ENCODE data around the gene VAT1L.

VAT1L gene

GRCh38 chr16:77850636-77851333 lies 62.4 kb downstream of the VAT1L start:
- Histone ChIP-seq H3K36me3 (ENCODE audit: control insufficient read depth in 2 of 2, insufficient read depth in 2 of 2, low read length in 2 of 2) (no peaks in the 10 kb centered on the region), H3K4me3 (ENCODE audit: low read length in 2 of 2) (no peak overlapping the region), H3K4me1 (ENCODE audit: control insufficient read depth, insufficient read depth, low read length) (no peaks in the 10 kb centered on the region), H3K9ac (ENCODE audit: low read length in 2 of 2) (no peak overlapping the region), H3K27me3 (ENCODE audit: control insufficient read depth in 1 of 2, insufficient read depth in 2 of 2, low read length in 2 of 2) (peaks cover 0 to 9% of the 10 kb centered on the region in 2 donors), H3K27ac (ENCODE audit: low read length) (no peak overlapping the region), H3K9me3 (ENCODE audit: control insufficient read depth in 2 of 2, low read length in 2 of 2) (peaks cover 0 to 3% of the 10 kb centered on the region in 2 donors)

GRCh38 chr16:77853161-77853560 lies 64.8 kb downstream of the VAT1L start:
- H3K4me3 ChIP-seq (ENCODE audit: low read length in 2 of 2): no peak overlapping the region
- H3K27ac ChIP-seq (ENCODE audit: low read length): no peak overlapping the region

GRCh38 chr16:77856438-77857160 lies 68.2 kb downstream of the VAT1L start:
- Histone ChIP-seq H3K27ac (ENCODE audit: low read length) (no peak overlapping the region), H3K9me3 (ENCODE audit: control insufficient read depth in 2 of 2, low read length in 2 of 2) (no peaks in the 10 kb centered on the region), H3K9ac (ENCODE audit: low read length in 2 of 2) (no peak overlapping the region), H3K4me3 (ENCODE audit: low read length in 2 of 2) (no peak overlapping the region), H3K4me1 (ENCODE audit: control insufficient read depth, insufficient read depth, low read length) (no peaks in the 10 kb centered on the region), H3K36me3 (ENCODE audit: control insufficient read depth in 2 of 2, insufficient read depth in 2 of 2, low read length in 2 of 2) (no peaks in the 10 kb centered on the region), H3K27me3 (ENCODE audit: control insufficient read depth in 1 of 2, insufficient read depth in 2 of 2, low read length in 2 of 2) (peaks cover 0 to 1% of the 10 kb centered on the region in 2 donors)

More at GRCh38 chr16:77853161-77853560, 64.8 kb downstream of the VAT1L start:
- Histone ChIP-seq H3K4me1 (ENCODE audit: control insufficient read depth, insufficient read depth, low read length) (no peaks in the 10 kb centered on the region), H3K9ac (ENCODE audit: low read length in 2 of 2) (no peak overlapping the region), H3K36me3 (ENCODE audit: control insufficient read depth in 2 of 2, insufficient read depth in 2 of 2, low read length in 2 of 2) (no peaks in the 10 kb centered on the region), H3K27me3 (ENCODE audit: control insufficient read depth in 1 of 2, insufficient read depth in 2 of 2, low read length in 2 of 2) (peaks cover 0 to 5% of the 10 kb centered on the region in 2 donors), H3K9me3 (ENCODE audit: control insufficient read depth in 2 of 2, low read length in 2 of 2) (peaks cover 0 to 3% of the 10 kb centered on the region in 2 donors)

GRCh38 chr16:77858060-77858459 lies 69.7 kb downstream of the VAT1L start:
- H3K36me3 ChIP-seq (ENCODE audit: control insufficient read depth in 2 of 2, insufficient read depth in 2 of 2, low read length in 2 of 2): no peaks in the 10 kb centered on the region
- H3K27ac ChIP-seq (ENCODE audit: low read length): no peak overlapping the region
- H3K27me3 ChIP-seq (ENCODE audit: control insufficient read depth in 1 of 2, insufficient read depth in 2 of 2, low read length in 2 of 2): no peaks in the 10 kb centered on the region
- no peak overlapping the region for H3K9ac ChIP-seq (ENCODE audit: low read length in 2 of 2)
- no peak overlapping the region for H3K4me3 ChIP-seq (ENCODE audit: low read length in 2 of 2)
- H3K4me1 ChIP-seq (ENCODE audit: control insufficient read depth, insufficient read depth, low read length): no peaks in the 10 kb centered on the region
- H3K9me3 ChIP-seq (ENCODE audit: control insufficient read depth in 2 of 2, low read length in 2 of 2): no peaks in the 10 kb centered on the region

DNA sequence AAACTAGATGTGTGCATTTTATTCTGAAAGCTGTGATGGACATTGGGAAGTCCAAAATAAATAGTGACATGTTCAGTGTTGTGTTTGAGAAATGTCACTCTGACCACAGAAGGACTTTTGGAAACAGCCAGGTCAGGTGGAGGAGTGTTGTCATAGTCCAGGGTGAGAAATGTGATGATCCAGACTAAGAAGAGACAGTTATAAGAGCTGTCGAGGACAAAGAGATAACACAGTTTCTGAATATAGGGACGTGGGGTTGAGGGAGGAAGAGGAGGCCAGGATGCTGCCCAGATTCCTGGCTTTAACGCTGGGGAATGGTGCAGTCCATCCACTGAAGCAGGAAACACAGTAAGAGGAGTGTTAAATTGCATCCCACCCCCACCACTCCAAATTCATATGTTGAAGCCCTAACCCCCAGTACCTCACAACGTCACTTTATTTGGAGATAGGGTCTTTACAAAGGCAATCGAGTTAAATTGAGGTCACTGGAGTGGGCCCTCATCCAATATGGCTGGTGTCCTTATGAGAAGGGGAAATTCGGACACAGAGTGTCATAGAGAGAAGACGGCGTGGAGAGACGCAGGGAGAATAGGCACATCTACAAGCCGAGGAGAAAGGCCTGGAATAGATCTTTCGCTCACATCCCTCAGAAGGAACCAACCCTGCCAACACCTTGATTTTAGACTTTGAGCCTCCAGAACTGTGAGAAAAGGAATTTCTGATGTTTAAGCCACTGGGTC lies 71.3 kb downstream of the VAT1L start:
- Histone ChIP-seq H3K4me3 (ENCODE audit: low read length in 2 of 2) (no peak overlapping the region), H3K27ac (ENCODE audit: low read length) (no peak overlapping the region), H3K36me3 (ENCODE audit: control insufficient read depth in 2 of 2, insufficient read depth in 2 of 2, low read length in 2 of 2) (no peaks in the 10 kb centered on the region), H3K9ac (ENCODE audit: low read length in 2 of 2) (no peak overlapping the region), H3K4me1 (ENCODE audit: control insufficient read depth, insufficient read depth, low read length) (no peaks in the 10 kb centered on the region), H3K27me3 (ENCODE audit: control insufficient read depth in 1 of 2, insufficient read depth in 2 of 2, low read length in 2 of 2) (no peaks in the 10 kb centered on the region), H3K9me3 (ENCODE audit: control insufficient read depth in 2 of 2, low read length in 2 of 2) (no peaks in the 10 kb centered on the region)

DNA sequence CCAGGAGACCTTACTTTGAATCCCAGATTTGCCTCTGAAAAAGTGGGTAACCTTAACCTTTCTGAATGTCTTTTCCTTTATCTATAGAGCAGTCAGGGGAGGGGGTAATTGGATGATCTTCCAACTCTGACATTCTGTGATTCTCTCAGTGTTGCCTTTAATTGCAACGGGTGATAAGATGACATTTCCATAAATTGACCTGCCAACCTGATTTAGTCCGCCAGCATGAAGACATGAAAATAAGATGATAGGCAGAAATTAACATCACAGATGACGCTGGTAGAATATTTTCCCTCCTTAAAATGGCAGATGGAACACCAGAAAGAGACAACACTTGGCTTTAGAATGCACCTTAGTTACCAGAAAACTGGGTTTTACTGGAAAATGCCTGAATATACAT lies 72.6 kb downstream of the VAT1L start:
- H3K27ac ChIP-seq (ENCODE audit: low read length): no peak overlapping the region
- H3K4me1 ChIP-seq (ENCODE audit: control insufficient read depth, insufficient read depth, low read length): no peaks in the 10 kb centered on the region
- no peaks in the 10 kb centered on the region for H3K27me3 ChIP-seq (ENCODE audit: control insufficient read depth in 1 of 2, insufficient read depth in 2 of 2, low read length in 2 of 2)
- no peak overlapping the region for H3K4me3 ChIP-seq (ENCODE audit: low read length in 2 of 2)
- H3K36me3 ChIP-seq (ENCODE audit: control insufficient read depth in 2 of 2, insufficient read depth in 2 of 2, low read length in 2 of 2): no peaks in the 10 kb centered on the region
- no peak overlapping the region for H3K9ac ChIP-seq (ENCODE audit: low read length in 2 of 2)
- no peaks in the 10 kb centered on the region for H3K9me3 ChIP-seq (ENCODE audit: control insufficient read depth in 2 of 2, low read length in 2 of 2)

DNA sequence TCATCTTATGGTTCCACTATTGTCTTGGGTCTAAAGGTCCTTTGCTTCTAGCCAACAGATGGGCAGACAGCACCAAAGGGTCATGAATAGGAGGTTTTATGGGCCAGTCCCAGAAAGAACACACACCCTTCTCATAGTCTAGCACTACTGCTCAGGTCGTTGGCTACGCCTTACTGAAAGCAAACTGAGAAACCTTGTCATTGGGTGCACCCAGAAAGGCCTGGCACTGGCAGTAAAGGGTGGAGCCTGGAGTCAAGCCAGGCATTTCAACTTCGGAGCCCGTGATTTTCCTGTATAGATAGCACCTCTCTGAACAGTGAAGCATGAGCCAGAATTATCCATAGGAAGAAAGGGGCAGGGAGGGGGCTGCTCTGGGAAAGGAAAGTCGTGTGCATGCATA lies 74.9 kb downstream of the VAT1L start:
- Histone ChIP-seq H3K4me3 (ENCODE audit: low read length in 2 of 2) (no peak overlapping the region), H3K9ac (ENCODE audit: low read length in 2 of 2) (no peak overlapping the region), H3K27ac (ENCODE audit: low read length) (no peak overlapping the region), H3K36me3 (ENCODE audit: control insufficient read depth in 2 of 2, insufficient read depth in 2 of 2, low read length in 2 of 2) (no peaks in the 10 kb centered on the region), H3K27me3 (ENCODE audit: control insufficient read depth in 1 of 2, insufficient read depth in 2 of 2, low read length in 2 of 2) (no peaks in the 10 kb centered on the region), H3K4me1 (ENCODE audit: control insufficient read depth, insufficient read depth, low read length) (no peaks in the 10 kb centered on the region), H3K9me3 (ENCODE audit: control insufficient read depth in 2 of 2, low read length in 2 of 2) (no peaks in the 10 kb centered on the region)

DNA sequence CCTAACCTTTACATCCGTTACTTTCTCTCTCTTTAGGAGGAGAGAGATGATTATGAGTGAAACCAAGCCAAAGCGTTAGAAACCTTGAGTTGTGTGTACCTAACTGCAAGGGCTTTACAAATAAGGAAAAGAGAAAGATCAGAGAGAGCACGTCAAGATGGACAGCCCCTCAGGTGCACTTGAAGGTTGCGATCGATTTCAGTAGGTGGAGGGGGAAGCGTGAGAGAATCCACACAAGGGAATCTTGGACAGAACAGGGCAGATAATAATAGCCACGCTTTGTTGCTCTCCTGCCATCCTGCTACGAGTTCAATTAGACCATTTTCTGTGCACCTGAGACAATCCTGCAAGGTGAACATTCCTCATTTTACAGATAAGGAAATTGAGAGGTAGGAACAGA lies 78.4 kb downstream of the VAT1L start:
- no peak overlapping the region for H3K9ac ChIP-seq (ENCODE audit: low read length in 2 of 2)
- H3K27ac ChIP-seq (ENCODE audit: low read length): no peak overlapping the region
- H3K9me3 ChIP-seq (ENCODE audit: control insufficient read depth in 2 of 2, low read length in 2 of 2): no peaks in the 10 kb centered on the region
- H3K36me3 ChIP-seq (ENCODE audit: control insufficient read depth in 2 of 2, insufficient read depth in 2 of 2, low read length in 2 of 2): no peaks in the 10 kb centered on the region
- H3K4me3 ChIP-seq (ENCODE audit: low read length in 2 of 2): no peak overlapping the region
- H3K27me3 ChIP-seq (ENCODE audit: control insufficient read depth in 1 of 2, insufficient read depth in 2 of 2, low read length in 2 of 2): peaks cover 0 to 2% of the 10 kb centered on the region in 2 donors
- no peaks in the 10 kb centered on the region for H3K4me1 ChIP-seq (ENCODE audit: control insufficient read depth, insufficient read depth, low read length)

- Histone ChIP-seq H3K9me3 (ENCODE audit: control insufficient read depth in 2 of 2, low read length in 2 of 2) (no peaks in the 10 kb centered on the region), H3K27ac (ENCODE audit: low read length) (no peak overlapping the region), H3K27me3 (ENCODE audit: control insufficient read depth in 1 of 2, insufficient read depth in 2 of 2, low read length in 2 of 2) (peaks cover 0 to 2% of the 10 kb centered on the region in 2 donors), H3K36me3 (ENCODE audit: control insufficient read depth in 2 of 2, insufficient read depth in 2 of 2, low read length in 2 of 2) (no peaks in the 10 kb centered on the region), H3K9ac (ENCODE audit: low read length in 2 of 2) (no peak overlapping the region), H3K4me3 (ENCODE audit: low read length in 2 of 2) (no peak overlapping the region), H3K4me1 (ENCODE audit: control insufficient read depth, insufficient read depth, low read length) (no peaks in the 10 kb centered on the region)
Measured at GRCh38 chr16:77868052-77868451, 79.7 kb downstream of the VAT1L start.

GRCh38 chr16:77868478-77868877 lies 80.1 kb downstream of the VAT1L start:
- no peak overlapping the region for H3K9ac ChIP-seq (ENCODE audit: low read length in 2 of 2)
- no peak overlapping the region for H3K4me3 ChIP-seq (ENCODE audit: low read length in 2 of 2)
- no peak overlapping the region for H3K27ac ChIP-seq (ENCODE audit: low read length)
- H3K27me3 ChIP-seq (ENCODE audit: control insufficient read depth in 1 of 2, insufficient read depth in 2 of 2, low read length in 2 of 2): peaks cover 0 to 2% of the 10 kb centered on the region in 2 donors
- no peaks in the 10 kb centered on the region for H3K36me3 ChIP-seq (ENCODE audit: control insufficient read depth in 2 of 2, insufficient read depth in 2 of 2, low read length in 2 of 2)
- no peaks in the 10 kb centered on the region for H3K4me1 ChIP-seq (ENCODE audit: control insufficient read depth, insufficient read depth, low read length)
- no peaks in the 10 kb centered on the region for H3K9me3 ChIP-seq (ENCODE audit: control insufficient read depth in 2 of 2, low read length in 2 of 2)

Data from stomach smooth muscle (tissue), 2 donors.